GM21515 (cell line): ENCODE measurements around the gene AKAP12.
"Not testable (repeated sequence)": the region's sequence is repeated elsewhere in the genome, so short reads cannot be mapped to it uniquely, and the experiment has no call there.

ENCODE experiments used
- ATAC-seq: cut with Tn5 transposase; IDR thresholded peaks from one replicate; pipeline ENCODE4 v1.9.1; 2021; ENCODE audit not compliant: unreplicated experiment

The AKAP12 gene

DNA sequence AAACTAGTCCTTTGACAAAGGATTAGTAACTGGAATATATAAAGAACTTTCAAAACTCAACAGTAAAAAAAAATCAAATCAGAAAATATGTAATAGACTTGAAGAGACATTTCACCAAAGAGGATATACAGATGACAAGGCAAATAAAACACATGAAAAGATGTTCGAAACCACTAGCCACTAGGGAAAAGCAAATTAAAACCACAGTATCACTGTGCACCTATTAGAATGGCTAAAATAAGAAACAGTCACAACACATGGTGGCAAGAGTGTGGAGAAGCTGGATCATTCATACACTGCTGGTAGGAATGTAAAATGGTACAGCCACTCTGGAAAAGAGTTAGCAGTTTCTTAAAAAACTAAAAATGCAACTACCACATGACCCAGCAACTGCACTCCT is 136.7 kb downstream of the AKAP12 start:
- ATAC-seq = no peak

DNA sequence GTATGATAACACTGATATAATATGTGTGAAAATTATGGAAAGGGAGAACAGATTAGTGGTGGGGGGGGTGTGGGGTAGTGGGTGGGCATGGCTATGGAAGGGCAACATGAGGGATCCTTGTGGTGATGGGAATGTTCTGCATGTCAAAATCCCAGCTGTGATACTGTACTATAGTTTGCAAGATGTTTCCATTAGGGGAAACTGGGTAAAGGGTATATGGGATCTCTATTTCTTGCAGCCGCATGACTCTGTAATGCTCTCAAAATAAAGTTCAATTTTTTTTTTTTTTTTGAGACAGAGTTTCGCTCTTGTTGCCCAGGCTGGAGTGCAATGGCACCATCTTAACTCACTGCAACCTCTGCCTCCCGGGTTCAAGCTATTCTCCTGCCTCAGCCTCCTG is 137.3 kb downstream of the AKAP12 start:
- no peak for ATAC-seq

DNA sequence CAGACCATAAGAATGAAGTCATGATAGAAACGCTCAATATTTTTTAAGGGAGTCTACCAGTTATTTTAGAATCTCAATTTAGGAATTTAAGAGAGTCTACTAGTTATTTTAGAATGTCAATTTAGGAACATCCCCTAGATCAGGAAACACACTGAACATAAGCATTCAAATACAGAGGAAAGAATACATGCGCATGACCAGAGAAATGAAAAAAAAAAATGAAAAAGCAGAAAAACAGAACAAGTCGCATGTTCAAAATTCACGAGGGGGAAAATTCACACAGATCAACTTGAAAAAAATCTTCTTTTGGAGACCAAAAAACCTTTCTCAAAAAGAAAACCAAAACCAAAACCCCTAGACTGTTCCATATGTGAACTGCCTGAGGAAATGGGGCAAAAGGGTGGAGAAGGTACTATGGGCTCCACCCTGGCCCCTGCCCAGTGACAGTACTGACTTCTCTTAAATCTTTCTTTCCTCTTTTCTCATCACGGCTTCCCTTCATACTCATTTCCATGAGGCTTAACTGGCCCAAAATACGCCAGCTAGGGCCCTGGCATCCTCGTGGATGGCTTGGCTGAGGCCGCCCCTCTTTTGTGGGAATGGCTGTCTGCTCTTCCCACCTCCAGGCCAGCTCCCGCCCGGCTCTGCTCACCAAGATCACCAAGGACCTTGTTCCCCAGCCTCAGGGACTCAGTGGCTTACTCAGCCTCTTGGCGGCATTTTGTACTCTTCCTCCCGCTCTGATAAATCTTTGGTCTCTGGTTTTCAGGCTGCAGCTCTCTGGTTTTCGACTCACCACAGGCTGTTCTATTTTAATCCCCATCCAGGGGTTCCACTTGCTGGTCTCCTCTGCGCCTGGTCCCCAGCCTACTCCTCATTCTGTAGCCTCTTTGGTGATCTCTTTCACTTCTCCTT is 140.4 kb downstream of the AKAP12 start:
- ATAC-seq = peak; percentile 51

DNA sequence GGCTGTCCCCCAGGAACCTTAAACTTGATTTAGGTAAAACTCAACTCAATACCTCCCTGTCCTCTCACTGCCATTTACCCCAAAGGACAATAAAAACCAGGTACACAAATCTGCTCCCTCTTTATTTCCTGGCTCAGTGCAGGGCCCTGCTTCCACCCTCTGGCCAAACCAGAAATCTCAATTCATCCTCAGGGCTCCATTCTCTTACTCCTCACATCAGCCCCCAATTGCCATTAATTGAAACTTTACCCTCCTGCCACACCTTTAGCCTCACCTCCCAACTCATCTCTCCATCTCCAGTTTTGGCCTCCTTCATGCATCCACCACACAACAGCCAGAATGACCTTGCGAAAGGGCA is 141.1 kb downstream of the AKAP12 start:
- ATAC-seq = no peak

DNA sequence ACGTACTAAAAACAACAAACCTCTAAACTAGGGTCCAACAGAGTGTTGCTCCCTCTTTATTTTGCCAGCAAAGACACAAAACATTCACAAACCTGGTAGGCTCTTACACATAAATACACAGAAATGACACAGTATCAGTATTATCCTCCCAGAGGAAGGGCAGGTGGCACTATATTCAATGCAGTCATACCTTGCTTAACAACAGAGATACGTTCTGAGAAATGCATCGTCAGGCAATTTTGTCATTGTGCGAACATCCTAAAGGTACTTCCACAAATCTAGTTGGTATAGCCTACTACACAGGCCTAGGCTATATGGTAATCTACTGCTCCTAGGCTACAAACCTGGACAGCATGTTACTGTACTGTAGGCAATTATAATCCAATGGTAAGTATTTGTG is 142.0 kb downstream of the AKAP12 start:
- no peak for ATAC-seq

DNA sequence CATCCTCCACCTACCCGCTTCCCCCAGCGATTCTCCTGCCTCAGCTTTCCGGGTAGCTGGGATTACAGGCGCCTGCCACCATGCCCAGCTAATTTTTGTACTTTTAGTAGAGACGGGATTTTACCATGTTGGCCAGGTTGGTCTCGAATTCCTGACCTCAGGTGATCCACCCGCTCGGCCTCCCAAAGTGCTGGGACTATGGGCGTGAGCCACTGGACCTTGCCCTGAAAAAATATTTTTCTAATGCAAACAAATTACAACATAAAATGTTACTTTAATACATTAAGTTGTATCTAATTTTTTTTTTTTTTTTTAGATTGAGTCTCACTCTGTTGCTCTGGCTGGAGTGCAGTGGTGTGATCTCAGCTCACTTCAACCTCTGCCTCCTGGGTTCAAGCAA is 142.9 kb downstream of the AKAP12 start:
- not testable (repeated sequence) for ATAC-seq

DNA sequence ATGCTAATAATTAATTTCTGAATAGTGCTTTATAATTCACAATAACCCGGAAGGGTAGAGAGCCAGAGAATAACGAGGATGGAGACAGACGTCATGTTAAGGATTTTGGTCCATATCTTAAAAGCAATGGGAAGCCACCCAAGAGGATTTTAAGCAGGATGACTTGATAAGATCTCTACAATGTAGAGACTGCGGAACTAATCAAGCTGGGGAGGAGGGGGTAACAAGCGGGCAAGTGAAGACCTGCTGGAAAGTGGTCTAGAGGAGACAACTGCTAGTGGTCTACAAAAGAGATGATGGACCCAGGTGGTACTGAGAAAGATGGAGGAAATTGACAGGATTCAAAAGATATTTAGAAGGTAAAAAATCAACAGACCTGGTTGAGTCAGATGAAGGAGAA is 144.4 kb downstream of the AKAP12 start:
- no peak for ATAC-seq

DNA sequence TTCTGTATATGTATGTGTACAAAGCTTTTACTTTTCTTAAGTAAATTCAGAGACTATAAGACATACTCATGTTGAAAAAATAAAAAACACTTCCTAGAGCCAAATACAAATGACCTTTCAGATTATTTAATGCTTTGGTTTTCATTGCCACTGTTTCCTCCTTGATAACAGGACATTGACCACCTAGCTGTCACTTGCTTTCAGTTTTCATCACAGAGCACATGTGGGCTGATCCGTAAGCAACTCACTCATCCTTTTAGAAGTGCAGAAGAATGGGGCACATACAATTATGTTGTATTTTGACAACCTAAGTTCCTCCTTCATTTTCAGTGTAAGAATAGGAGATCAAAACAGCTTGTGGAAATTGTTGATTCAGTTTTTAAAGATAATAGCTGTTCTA is 145.4 kb downstream of the AKAP12 start:
- no peak for ATAC-seq

DNA sequence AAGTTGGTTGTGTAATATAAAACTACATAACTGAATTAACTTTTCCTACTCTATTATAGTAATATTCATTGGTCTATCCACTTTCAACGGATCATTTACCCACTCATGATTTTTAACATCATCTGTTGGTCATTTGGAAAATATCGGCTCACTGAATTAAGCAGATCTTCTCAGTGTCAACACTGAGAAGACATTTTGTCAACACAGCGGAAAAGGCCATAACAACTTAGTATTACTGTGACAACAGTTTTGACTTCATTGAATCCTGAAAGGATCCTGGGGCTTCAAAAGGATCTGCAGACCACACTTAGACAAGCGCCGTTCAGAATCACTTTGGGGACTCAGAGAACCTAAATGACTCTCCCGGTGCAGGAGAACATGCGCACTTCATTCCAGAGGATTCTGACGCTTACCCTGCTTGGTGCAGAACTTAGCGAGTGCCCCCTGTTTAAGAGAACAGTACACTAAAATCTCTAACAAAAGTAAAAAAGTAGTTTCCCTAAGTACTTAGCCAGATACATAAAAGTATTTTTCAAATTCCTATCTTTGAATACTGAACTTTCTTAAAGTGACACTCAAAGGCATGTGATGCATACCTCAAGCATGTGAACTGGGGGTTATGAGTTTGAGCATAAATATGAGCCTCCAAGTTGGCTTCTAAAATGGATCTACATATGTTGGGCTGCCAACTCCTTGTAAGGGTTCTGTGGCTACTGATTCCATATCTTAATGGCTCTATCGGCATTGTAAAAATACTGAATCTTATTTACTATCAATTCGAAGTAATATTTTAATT is 147.6 kb downstream of the AKAP12 start:
- ATAC-seq = no peak

DNA sequence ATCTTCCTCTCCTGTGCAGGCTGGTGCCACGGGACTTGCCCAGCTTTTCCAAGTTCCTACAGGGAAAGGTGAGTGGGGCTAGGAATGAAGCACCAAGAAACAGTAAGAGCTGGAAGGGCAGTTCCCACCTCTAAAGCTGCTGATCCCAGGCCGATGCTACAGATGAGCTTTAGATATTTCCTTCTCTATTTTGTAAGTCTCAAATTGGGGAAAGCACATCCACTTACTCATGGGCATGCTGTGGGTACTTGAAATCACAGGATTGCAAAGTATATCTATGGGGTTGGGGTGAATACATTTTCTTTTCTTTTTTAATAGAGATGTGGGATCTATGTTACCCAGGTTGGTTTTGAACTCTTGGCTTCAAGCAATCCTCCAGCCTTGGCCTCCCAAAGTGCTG is 148.5 kb downstream of the AKAP12 start:
- ATAC-seq = no peak

DNA sequence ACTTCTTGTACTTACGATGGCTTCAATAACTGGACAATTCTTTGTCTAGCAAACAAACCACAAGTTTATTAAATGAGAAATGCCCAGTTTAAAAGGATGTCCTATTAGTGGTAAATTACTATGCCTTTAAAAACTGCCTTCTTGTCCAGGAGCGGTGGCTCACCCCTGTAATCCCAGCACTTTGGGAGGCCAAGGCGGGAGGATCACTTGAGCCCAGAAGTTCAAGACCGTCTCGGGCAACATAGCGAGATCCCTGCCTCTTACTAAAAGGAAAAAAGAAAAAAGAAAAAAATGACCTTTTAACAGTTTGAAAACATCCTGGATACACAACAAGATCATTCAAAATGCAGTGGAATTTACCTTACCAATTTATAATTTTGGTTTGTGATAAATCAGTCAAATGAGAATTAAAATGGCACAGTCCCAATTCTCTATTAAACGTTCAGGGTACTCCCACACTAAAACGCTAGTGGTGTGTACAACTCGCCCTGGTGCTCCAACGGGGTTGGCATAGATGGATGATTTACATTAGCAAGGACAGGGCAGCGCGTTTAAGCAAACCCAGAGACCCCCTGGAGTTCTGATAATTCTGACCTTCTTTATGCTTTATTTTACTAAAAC is 149.3 kb downstream of the AKAP12 start:
- ATAC-seq = no peak

DNA sequence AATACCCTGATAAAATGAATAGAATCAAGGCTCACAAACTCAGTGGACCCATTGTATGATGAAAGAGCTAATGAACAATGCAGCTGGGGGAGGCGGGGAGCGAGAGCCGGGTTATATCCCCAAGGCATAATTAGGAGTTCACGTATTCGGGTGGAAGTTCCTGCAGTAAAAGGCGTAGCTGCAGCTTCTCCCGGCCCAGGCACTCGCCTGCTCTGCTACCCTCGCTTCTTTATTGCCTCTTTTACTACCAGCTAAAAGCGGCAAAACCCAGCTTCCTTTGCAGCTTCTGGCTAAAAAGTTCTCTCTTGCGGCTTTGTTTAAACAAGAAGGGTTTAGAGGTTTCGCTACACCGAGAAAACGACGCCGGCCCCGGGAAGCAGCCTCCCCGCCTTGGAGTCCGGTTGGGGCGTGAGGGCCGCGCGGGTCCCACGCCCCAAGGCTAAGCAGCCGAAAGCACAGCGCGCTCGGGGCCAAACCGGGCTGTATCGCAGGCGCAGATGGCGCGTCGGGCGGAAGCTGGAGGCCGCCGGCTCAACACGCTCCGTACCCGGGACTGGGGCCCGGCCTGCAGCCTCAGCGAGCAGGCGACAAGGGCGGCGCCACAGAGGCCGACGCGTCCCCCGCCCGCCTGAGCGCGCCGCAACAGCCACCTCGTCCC is 150.0 kb downstream of the AKAP12 start:
- ATAC-seq = peak; percentile 64

DNA sequence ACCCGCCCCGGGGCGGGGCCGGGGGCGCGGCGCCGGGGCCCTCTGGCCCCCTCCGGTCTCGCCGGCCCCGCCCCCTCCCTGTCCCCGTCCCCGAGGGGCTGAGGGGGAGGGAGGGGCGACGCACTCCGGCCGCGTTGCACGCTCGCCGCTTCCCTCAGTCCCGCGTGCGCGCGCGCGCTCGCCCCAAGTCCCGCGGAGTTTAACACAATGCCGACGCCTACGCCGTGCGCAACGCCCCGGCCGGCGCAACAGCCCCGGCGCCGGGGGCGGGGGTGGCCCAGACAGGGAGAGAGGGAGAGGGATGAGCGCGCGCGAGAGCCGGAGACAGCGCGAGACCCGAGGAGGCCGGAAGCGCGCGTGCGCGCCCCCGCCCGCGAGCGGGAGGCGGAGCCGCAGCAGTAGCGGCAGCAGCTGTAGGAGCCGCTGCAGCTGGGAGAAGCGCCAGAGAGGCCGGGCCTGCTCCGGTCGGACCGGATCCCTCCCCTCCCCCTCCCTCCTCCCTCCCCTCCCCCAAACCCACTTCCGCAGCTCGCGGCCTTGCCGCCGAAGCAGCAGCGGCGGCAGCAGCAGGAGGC is 150.6 kb downstream of the AKAP12 start:
- ATAC-seq = peak; percentile 76

DNA sequence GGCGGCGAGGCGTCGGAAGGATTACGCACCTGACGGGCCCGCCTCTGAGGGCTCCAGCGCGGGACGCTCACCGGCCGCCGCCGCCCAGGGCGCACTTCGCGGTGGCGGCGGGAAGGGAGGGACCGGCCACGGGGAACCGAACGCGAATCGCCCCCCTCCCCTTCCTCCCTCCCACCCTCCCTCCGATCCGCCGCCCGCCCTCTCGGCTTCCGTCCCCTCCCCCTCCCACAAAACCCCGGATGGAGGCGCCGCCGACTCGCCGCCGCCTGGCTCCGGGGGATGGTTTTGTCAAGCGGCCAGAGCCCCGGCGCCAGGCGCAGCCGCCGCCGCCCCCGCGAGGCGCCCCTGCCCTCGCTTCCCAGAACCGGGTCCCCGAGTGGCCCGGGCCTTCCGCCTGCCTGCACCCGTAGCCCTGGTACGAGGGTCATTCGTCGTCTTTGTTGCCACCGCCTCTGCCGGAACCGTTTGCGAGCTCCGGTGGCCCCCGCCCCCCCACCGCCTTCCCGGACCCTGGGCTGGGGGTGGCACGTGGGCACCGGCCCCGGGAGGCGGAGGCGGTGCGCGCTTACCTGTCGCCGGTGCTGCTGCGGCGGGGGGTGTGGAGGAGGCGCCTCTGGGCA is 151.2 kb downstream of the AKAP12 start:
- peak; percentile 12 for ATAC-seq

DNA sequence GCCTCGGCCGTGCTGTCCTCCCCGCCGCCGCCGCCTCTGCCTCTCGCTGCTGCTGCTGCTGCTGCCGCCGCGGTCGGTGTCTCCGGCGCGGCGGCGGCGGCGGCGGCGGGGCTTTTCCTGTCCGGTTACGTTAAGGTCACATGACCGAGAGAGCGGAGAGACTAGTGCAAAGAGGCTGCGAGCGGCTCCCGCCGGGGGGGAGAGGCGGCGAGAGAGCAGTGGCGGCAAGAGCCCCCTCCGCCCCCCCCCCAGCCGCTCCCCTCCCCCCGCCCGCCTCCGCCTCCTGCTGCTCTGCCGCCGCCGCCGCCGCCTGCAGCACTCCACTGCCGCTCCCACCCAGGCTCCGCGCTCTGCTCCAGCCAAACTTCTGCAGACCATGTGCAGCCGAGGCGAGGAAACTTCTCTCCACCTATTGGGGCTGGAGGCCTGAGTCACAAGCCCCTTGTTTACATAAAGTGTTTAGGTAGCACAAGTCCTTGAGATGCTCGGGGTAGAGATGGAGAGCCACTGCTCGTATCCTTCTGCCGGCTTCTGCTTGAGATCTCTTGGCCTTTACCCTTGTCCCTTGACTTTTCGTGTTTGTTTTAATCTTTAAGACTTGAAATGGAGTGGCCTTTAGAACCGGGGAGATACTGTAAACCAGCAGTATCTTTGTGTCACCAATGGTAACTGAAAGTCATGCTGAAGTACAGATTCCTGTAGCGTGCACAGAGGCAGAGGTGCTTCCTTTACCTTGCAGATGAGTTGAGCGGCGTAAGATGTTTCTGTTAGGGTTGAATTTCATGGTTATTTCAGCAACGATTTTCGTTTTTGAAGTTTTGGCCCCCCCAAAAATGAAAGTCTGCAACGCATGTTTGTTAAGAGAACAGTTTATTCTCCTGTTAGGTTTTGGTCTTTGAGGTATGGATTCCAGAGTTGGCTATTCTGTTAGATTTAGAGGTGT is 152.0 kb downstream of the AKAP12 start, which contains the start of gene ZBTB2:
Gene ZBTB2 (minus strand): TSS at position 89 of the 943 bp plus-strand sequence. CDS start 17,922 bp downstream, outside the sequence.
- ATAC-seq = peak; percentile 11

DNA sequence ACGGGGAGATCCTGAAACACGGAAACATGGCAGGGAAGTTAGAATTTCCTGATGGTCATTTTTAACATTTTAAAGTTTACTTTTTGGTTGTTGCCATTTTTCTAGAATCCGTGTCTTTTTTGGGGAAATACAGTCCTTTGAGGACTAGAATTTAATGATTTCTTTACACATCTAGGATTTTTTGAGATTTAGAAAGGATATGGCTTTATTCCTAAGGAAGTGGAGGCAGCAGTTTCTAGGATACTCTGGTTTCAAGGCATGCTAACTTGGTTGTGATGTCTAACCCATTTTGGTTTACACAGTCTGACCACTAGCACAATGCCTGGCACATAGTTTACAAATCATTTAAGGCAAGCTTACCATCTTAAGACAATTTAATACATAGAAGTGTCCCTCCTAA is 152.7 kb downstream of the AKAP12 start:
- no peak for ATAC-seq

DNA sequence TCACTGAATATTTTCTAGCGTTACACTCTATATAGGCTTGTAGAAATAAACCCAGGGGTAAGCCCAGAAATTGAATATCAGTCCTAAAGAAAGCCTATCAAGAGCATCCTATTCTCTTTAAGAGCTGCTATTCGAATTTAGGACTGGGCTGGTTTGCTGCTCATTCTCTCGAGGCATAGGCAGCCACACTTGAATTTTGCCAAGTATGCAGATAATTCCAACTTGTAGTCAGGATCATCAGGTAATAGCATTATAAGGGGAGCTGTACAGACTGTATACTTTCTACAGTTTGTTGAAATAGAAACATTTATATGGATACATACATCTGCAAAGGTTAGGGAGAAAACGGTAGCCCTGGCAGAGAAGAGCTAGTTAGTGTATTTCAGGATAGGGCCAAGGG is 153.6 kb downstream of the AKAP12 start:
- ATAC-seq = no peak

DNA sequence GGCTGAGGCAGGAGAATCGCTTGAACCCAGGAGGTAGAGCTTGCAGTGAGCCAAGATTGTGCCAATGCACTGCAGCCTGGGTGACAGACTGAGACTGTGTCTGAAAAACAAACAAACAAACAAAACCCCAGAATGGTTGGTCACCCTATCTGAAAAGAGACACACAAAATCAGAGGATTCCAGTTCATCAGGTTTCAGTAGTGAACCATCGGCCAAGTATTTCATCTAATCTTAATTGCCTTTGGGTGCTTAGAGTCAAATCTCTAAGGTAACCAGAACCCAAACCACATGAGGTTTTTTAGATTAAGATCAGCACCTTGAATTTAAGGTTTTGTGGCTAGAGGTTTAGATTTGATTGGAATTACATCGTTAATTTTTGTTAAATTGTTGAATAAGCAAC is 159.9 kb downstream of the AKAP12 start:
- no peak for ATAC-seq

DNA sequence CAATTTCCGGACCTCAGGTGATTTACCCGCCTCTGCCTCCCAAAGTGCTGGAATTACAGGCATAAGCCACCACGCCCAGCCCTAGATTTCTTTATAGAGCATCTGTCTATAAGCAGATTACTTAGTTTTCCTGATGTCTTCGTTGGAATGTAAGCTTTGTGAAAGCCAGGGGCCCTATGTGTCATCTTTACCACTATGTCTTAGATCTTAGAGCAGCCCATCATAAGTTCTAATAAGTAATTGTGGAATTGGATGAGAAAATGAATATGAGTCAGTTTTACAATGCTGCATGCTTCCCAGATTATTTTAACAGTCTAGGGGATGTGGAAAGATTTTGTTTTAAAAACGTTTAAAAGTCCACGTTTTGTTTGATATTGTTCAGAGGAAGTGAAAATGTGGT is 160.7 kb downstream of the AKAP12 start:
- no peak for ATAC-seq
